M059J (cell line): ENCODE results near the gene ABCA9. TPM values are rescaled to one million over a fixed set of nuclear protein-coding genes. Genes with fewer than 3 reads are reported as not detected.
"Not testable (repeated sequence)": the region's sequence is repeated elsewhere in the genome, so short reads cannot be mapped to it uniquely, and the experiment has no call there.

ENCODE experiments used
- DNase-seq: peaks from one replicate; pipeline ENCODE4 v3.0.0-alpha.2; 2012; ENCODE audit warnings: low read depth
- total RNA-seq: library from RNA; depleted of rRNA; stranded (reverse); fragments of >200 nt; shearing (Covaris generic); gene quantifications from 2 replicates; pipeline ENCODE4 v1.2.3, GENCODE V29; 2014; rRNA removed

ABCA9 gene, protein sequence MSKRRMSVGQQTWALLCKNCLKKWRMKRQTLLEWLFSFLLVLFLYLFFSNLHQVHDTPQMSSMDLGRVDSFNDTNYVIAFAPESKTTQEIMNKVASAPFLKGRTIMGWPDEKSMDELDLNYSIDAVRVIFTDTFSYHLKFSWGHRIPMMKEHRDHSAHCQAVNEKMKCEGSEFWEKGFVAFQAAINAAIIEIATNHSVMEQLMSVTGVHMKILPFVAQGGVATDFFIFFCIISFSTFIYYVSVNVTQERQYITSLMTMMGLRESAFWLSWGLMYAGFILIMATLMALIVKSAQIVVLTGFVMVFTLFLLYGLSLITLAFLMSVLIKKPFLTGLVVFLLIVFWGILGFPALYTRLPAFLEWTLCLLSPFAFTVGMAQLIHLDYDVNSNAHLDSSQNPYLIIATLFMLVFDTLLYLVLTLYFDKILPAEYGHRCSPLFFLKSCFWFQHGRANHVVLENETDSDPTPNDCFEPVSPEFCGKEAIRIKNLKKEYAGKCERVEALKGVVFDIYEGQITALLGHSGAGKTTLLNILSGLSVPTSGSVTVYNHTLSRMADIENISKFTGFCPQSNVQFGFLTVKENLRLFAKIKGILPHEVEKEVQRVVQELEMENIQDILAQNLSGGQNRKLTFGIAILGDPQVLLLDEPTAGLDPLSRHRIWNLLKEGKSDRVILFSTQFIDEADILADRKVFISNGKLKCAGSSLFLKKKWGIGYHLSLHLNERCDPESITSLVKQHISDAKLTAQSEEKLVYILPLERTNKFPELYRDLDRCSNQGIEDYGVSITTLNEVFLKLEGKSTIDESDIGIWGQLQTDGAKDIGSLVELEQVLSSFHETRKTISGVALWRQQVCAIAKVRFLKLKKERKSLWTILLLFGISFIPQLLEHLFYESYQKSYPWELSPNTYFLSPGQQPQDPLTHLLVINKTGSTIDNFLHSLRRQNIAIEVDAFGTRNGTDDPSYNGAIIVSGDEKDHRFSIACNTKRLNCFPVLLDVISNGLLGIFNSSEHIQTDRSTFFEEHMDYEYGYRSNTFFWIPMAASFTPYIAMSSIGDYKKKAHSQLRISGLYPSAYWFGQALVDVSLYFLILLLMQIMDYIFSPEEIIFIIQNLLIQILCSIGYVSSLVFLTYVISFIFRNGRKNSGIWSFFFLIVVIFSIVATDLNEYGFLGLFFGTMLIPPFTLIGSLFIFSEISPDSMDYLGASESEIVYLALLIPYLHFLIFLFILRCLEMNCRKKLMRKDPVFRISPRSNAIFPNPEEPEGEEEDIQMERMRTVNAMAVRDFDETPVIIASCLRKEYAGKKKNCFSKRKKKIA (N-terminal part only)
- total RNA-seq = not detected in 2 replicates

- no peak for DNase-seq
These were observed at the start of gene ABCA9 for GRCh38 chr17:69060822-69061221. Gene ABCA9, minus strand, starts transcription at chr17:69060927. Its CDS starts 9,801 bp downstream, at chr17:69051126.

DNA sequence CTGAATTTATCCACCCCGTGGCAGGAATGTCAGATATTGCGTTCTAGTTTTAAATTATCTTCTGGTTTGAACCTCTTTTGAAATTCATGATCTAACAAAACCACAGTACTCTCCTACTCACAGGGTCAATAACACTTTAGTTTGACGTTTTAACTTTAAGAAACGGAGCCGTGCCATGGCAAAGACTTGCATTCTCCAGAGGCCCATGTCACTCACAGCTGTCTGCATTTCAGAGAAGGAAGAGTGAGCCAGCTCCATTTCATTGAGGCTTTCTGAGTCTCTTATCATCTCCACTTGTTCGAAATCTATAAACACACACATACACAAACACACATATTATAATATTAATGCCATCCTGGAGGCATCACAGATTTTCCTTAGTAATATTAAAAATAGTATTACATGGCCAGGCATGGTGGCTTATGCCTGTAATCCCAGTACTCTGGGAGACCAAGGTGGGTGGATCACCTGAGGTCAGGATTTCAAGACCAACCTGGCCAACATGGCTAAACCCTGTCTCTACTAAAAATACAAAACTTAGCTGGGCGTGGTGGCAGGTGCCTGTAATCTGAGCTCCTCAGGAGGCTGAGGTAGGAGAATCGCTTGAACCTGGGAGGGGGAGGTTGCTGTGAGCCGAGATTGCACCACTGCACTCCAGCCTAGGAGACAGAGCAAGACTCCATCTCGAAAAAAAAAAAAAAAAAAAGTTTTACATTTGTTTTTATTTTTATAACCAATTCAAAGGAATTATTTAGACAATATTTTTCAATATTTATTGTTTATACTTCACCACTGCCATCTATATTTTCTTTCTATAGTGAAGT lies 45.4 kb upstream of the ABCA9 start:
- DNase-seq = no peak

DNA sequence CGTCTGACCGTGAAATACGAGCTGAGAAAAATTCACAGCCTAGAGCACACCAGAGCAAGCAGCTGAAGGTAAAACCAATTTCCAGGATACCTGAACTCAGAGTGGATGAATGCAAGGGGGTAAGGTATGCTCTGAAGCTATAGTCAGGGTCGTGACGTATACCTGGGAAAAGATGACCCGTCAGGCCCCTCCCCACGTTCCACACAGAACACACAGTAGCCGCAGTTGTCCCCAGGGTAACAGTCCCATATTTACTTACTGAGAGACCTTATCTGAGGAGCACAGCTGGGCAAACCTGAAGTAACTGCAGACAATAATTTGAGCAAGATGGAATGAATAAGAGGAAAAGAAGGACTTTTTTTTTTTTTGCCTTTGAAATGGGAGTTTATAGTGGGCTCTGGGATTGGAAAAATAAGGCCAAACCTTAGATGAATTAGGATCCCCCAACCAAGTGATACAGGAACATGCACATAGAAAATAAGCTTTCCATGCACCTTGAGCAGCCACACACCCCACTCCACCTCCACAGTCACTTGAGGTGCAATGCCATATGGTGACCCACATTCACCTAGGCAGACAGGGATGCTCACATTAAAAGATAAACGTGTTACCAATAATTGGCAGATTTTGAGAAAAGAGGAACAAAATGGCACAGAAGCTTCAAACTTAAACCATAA lies 43.0 kb upstream of the ABCA9 start:
- no peak for DNase-seq

GRCh38 chr17:69098625-69099024 lies 37.9 kb upstream of the ABCA9 start:
- DNase-seq = no peak

DNA sequence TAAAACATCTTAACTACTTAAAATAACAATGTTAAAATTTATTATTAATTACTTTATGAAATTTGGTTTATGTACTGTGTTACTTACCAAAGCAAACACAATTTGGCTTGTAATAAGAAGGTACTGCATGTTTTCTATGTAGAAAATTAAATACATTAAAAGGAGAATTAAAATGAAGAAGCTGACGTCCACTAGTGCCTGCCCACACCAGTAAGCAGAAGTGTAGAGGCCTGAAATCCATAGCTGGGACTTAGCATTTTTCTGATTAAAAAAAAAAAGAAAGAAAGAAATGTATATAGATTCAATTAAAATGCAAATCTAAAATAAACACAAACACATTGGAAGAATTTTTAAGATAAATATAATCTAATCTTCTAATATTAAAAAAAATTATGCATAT lies 35.8 kb upstream of the ABCA9 start:
- no peak for DNase-seq

DNA sequence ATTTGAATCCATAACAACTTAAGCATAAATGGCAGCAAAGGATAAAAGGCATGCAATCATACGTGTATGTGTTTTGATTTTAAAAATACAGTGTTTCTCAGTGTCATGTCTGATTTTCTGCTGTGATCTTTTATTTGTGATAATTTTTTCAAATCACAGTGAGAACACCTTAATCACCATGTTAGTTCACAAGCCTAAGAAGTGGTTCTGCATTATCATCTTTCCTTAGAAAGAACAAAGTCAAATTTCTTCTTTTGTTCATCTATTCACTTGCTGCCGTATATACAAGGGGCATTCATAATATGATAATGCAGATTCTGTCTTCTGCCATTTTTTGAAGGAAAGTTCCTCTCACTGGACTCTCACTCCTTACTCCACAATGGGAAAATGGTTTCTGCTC lies 33.3 kb upstream of the ABCA9 start:
- DNase-seq = no peak

GRCh38 chr17:69093279-69093789 lies 32.6 kb upstream of the ABCA9 start:
- no peak for DNase-seq

- DNase-seq = no peak
These were observed 29.6 kb upstream of the ABCA9 start for GRCh38 chr17:69090365-69090764.

GRCh38 chr17:69088643-69089200 lies 28.0 kb upstream of the ABCA9 start:
- DNase-seq = no peak

GRCh38 chr17:69086641-69087040 lies 25.9 kb upstream of the ABCA9 start:
- DNase-seq = no peak

- DNase-seq = no peak
These were observed 24.2 kb upstream of the ABCA9 start for GRCh38 chr17:69084911-69085310.

DNA sequence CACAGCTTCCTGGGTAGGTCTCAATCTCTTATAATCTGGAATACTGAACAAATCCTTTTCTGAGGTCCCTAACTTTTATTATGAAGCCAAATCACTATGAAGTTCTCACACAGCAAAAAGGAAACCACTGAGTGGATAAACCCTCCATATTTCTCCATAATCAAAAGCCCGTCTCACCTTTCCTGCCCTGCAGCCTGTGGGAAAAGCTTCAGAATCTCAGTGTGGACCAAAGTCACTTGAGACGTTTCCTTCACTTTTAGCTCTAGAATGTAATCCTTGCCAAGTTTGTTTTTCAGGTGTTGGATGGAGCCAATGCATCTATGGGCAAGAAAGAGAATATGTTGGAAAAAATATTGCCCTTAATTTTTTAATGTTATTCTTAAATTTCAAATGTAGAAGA lies 22.0 kb upstream of the ABCA9 start:
- DNase-seq = no peak

GRCh38 chr17:69078864-69079263 lies 18.1 kb upstream of the ABCA9 start:
- DNase-seq = no peak

DNA sequence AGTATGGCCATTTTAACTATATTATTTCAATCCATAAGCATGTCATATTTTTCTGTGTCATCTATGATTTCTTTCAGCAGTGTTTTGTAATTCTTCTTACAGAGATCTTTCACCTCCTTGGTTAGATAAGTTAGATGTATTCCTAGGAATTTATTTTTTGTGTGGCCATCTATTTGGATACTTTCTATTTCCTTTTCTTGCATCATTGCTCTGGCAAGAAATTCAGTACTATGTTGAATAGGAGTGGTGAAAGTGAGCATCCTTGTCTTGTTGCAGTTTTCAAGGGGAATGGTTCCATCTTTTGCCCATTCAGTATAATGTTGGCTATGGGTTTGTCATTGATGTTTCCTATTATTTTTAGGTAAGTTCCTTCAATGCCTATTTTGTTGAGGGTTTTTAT lies 15.1 kb upstream of the ABCA9 start:
- DNase-seq = no peak

DNA sequence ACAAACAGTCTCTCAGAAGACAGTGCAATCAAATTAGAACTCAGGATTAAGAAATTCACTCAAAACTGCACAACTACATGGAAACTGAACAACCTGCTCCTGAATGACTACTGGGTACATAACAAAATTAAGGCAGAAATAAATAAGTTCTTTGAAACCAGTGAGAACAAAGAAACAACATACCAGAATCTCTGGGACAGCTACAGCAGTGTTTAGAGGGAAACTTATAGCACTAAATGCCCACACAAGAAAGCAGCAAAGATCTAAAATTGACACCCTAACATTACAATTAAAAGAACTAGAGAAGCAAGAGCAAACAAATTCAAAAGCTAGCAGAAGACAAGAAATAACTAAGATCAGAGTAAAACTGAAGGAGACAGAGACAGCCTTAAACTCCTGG lies 12.7 kb upstream of the ABCA9 start:
- not testable (repeated sequence) for DNase-seq

- not testable (repeated sequence) for DNase-seq
These were observed 12.1 kb upstream of the ABCA9 start for GRCh38 chr17:69072803-69073256.

DNA sequence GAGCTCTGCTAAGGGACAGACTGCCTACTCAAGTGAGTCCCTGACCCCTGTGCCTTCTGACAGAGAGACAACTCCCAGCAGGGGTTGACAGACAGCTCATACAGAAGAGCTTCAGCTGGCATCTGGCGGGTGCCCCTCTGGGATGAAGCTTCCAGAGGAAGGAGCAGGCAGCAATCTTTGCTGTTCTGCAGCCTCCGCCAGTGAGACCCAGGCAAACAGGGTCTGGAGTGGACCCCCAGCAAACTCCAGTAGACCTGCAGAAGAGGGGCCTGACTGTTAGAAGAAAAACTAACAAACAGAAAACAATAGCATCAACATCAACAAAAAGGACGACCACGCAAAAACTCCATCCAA lies 10.5 kb upstream of the ABCA9 start:
- not testable (repeated sequence) for DNase-seq

GRCh38 chr17:69070378-69071232 lies 9.9 kb upstream of the ABCA9 start:
- DNase-seq = not testable (repeated sequence)

- DNase-seq = no peak
These were observed 8.6 kb upstream of the ABCA9 start for GRCh38 chr17:69069226-69069750.
